Prostate gland (tissue), 2 donors: ENCODE data around the gene CUL1. TPM values are rescaled to one million over a fixed set of nuclear protein-coding genes. Genes with fewer than 3 reads are reported as not detected.

Source experiments
- DNase-seq: peaks from one replicate; pipeline ENCODE4 v3.0.0-alpha.2; 2019; ENCODE audit warnings: low spot score
- H3K27ac ChIP-seq, 2 donors: fragments of 200-600 bp; sonication (generic); 2 replicates each; pipeline ENCODE4 v1.5.1; 2017 to 2019
- H3K27me3 ChIP-seq: fragments of 200-600 bp; sonication (generic); replicated peaks from 2 replicates; pipeline ENCODE4 v1.5.1; 2019; ENCODE audit not compliant: insufficient read depth
- H3K36me3 ChIP-seq, 2 donors: fragments of 200-600 bp; sonication (generic); 1 replicate in 1 of 2; 2 replicates in 1 of 2; pipeline versions ENCODE4 v1.5.1 to v1.8.1; 2017 to 2019
- H3K4me1 ChIP-seq: fragments of 200-600 bp; sonication (generic); replicated peaks from 2 replicates; pipeline ENCODE4 v1.5.1; 2019
- H3K4me3 ChIP-seq, 2 donors: fragments of 200-600 bp; sonication (generic); 2 replicates each; pipeline ENCODE4 v1.5.1; 2017 to 2019
- H3K9me3 ChIP-seq: fragments of 200-600 bp; sonication (generic); 2 replicates; pipeline ENCODE4 v1.5.1; 2017
- POLR2A ChIP-seq: fragments of 450-650 bp; IDR thresholded peaks from one replicate; pipeline ENCODE4 v1.6.1; 2016; ENCODE audit warnings: antibody characterized with exemption, mild to moderate bottlenecking
- POLR2AphosphoS5 ChIP-seq: sonication (generic); formaldehyde crosslinking; IDR thresholded peaks from one replicate; pipeline ENCODE4 v1.6.1; 2017; ENCODE audit warnings: antibody characterized with exemption
- WGBS: methylation state at CpG from one replicate; pipeline ENCODE4 v1.1.5; 2018; 5-methylcytosine and 5-hydroxymethylcytosine counted together
- intact Hi-C: fragments of 100-400 bp; cut with DNase I; formaldehyde crosslinking; loops from one replicate; pipeline ENCODE4 v1.14.2; 2022
- total RNA-seq, 2 donors: library from RNA; depleted of rRNA; stranded (reverse); fragments of >200 nt; gene quantifications; one replicate each; pipeline ENCODE4 v1.1.0, GENCODE V29; 2016
- TF ChIP-seq, protein P1 (sequence below), 4 experiments: fragments of 200-600 bp in 2 of 4; fragments of 450-650 bp in 2 of 4; sonication (generic) in 2 of 4; IDR thresholded peaks; 1 replicate in 3 of 4; 2 replicates in 1 of 4; pipeline ENCODE4 v1.5.1; 2016 to 2019; ENCODE audit warnings: antibody characterized with exemption in 4 of 4, mild to moderate bottlenecking in 2 of 4, moderate library complexity in 2 of 4

Gene CUL1
- total RNA-seq, 2 donors from 2014 or later, result 39.0 to 105 TPM

GRCh38 chr7:148719753-148720152, 21.1 kb downstream of the CUL1 start:
- 66% methylated on average over 5 of the region's 5 CpGs for WGBS
- intact Hi-C loops, result no loop called here
- Histone ChIP-seq H3K27me3 (no peaks in the 10 kb centered on the region), H3K9me3 (no peaks in the 10 kb centered on the region), H3K36me3 (no peaks in the 10 kb centered on the region), H3K4me3 (no peak overlapping the region), H3K4me1 (no peaks in the 10 kb centered on the region), H3K27ac (no peak overlapping the region)
- DNase-seq, result no peak
- TF ChIP-seq, protein P1, sequence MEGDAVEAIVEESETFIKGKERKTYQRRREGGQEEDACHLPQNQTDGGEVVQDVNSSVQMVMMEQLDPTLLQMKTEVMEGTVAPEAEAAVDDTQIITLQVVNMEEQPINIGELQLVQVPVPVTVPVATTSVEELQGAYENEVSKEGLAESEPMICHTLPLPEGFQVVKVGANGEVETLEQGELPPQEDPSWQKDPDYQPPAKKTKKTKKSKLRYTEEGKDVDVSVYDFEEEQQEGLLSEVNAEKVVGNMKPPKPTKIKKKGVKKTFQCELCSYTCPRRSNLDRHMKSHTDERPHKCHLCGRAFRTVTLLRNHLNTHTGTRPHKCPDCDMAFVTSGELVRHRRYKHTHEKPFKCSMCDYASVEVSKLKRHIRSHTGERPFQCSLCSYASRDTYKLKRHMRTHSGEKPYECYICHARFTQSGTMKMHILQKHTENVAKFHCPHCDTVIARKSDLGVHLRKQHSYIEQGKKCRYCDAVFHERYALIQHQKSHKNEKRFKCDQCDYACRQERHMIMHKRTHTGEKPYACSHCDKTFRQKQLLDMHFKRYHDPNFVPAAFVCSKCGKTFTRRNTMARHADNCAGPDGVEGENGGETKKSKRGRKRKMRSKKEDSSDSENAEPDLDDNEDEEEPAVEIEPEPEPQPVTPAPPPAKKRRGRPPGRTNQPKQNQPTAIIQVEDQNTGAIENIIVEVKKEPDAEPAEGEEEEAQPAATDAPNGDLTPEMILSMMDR (IDR thresholded peaks at IDR 0.05), result no peak
- TF ChIP-seq POLR2AphosphoS5, result no peak
- no peak for TF ChIP-seq POLR2A

- Histone ChIP-seq H3K4me1 (no peaks in the 10 kb centered on the region), H3K27me3 (no peaks in the 10 kb centered on the region), H3K9me3 (no peaks in the 10 kb centered on the region), H3K4me3 (no peak overlapping the region), H3K27ac (no peak overlapping the region), H3K36me3 (no peaks in the 10 kb centered on the region)
- no peak for DNase-seq
- intact Hi-C loops, result no loop called here
- WGBS, result 83% methylated on average over 5 of the region's 5 CpGs
- TF ChIP-seq POLR2AphosphoS5, result no peak
- TF ChIP-seq, protein P1 (IDR thresholded peaks at IDR 0.05), result no peak
- no peak for TF ChIP-seq POLR2A
These were observed 21.8 kb downstream of the CUL1 start for GRCh38 chr7:148720472-148720871.

DNA sequence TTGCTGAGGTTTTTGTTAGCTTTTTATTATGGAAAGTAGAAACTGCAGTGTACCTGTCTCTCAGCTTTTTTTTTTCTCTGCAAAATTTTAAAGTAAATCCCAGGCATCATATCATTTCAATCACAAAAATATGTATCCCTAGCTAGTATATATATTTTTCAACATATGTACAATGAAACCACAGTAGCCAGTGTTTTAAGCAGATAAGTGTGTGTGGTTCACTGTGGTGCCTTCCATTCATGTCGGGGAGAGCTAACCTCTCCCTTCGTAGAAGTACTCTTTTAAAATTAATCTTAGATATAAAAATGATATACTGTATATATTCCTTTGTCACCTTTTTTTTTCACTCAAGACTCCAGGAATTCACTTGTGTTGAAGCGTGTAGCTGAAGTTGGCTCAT, 22.7 kb downstream of the CUL1 start:
- no peak overlapping the region for H3K27ac ChIP-seq
- H3K9me3 ChIP-seq, result no peaks in the 10 kb centered on the region
- H3K27me3 ChIP-seq, result no peaks in the 10 kb centered on the region
- no peaks in the 10 kb centered on the region for H3K4me1 ChIP-seq
- no peak overlapping the region for H3K4me3 ChIP-seq
- no peak for DNase-seq
- H3K36me3 ChIP-seq, result no peaks in the 10 kb centered on the region
- intact Hi-C loops, result no loop called here
- TF ChIP-seq, protein P1 (IDR thresholded peaks at IDR 0.05), result no peak
- TF ChIP-seq POLR2AphosphoS5, result no peak
- no peak for TF ChIP-seq POLR2A
- 92% methylated on average over 3 of the region's 3 CpGs for WGBS

- H3K36me3 ChIP-seq, result no peaks in the 10 kb centered on the region
- 82% methylated on average over 8 of the region's 8 CpGs for WGBS
- H3K4me3 ChIP-seq, result no peak overlapping the region
- no peak overlapping the region for H3K27ac ChIP-seq
- H3K9me3 ChIP-seq, result no peaks in the 10 kb centered on the region
- no peaks in the 10 kb centered on the region for H3K27me3 ChIP-seq
- intact Hi-C loops, result no loop called here
- no peak for DNase-seq
- H3K4me1 ChIP-seq, result no peaks in the 10 kb centered on the region
- TF ChIP-seq, protein P1 (IDR thresholded peaks at IDR 0.05), result no peak
- TF ChIP-seq POLR2AphosphoS5 (no peak), POLR2A (no peak)
These were observed 23.9 kb downstream of the CUL1 start for GRCh38 chr7:148722340-148723165.

DNA sequence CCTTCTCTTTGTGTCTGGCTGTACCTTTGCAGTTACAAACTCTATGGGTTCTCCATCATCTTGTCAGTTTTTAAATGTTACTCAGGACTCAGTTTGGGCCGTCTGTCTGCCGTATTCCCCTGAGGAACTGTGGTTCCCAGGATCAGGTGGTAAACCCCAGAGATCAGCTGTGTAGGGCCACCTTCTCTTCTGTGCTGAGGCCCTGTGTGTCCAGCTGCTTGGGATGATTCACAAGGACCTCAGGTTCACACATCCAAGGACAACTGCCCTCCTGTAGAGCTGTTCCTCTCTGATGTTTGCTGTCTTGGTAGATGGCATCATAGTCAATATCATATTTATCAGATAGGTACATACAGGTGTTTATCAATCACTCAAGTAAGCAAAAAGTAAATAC, 24.5 kb downstream of the CUL1 start:
- H3K4me1 ChIP-seq, result no peaks in the 10 kb centered on the region
- H3K27ac ChIP-seq, result no peak overlapping the region
- H3K4me3 ChIP-seq, result no peak overlapping the region
- TF ChIP-seq, protein P1 (IDR thresholded peaks at IDR 0.05), result no peak
- TF ChIP-seq POLR2AphosphoS5, result no peak
- no peak for TF ChIP-seq POLR2A
- intact Hi-C loops, result no loop called here
- no peak for DNase-seq
- no peaks in the 10 kb centered on the region for H3K9me3 ChIP-seq
- WGBS, result 84% methylated on average over 2 of the region's 2 CpGs
- H3K36me3 ChIP-seq, result no peaks in the 10 kb centered on the region
- no peaks in the 10 kb centered on the region for H3K27me3 ChIP-seq
